Measurements from ENCODE around the gene PALMD.

The PALMD gene

DNA sequence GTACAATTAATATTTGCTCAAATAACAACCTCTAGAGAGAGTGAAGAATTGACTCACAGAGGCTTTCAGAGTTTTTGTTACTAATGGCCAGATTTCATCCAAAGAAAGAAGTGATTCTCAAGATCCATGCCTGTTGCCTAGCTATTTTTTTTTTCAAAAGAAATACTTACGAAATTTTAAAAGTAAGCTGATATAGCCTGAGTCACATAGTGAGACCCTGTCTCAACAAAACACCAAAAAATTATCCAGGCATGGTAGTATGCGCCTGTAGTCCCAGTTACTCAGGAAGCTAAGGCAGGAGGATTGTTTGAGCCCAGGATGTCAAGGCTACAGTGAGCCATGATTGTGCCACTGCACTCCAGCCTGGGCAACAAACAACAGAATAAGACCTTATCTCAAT, 14.6 kb downstream of the PALMD start:
- DNase-seq (ENCODE audit: low read depth in 2 of 2) = no peak

DNA sequence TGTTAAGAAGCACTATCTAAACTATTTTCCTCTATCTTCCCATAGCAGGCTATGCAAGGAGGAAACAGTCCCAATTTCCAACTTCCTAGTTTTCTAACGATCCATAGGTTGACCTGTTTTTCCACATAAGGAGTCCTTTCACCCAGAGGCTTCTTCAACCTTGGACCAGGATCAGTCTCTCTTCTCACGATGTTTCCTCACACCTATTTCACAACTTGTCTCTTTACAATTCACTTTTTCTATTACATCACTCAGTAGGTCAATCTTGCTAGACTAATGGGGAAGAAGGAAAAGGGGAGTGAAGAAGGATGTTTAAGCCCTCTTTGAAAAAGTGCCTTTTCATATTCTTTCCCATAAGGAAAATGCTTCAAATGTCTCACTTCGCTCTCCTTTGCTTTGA, 15.9 kb downstream of the PALMD start:
- no peak for DNase-seq (ENCODE audit: low read depth in 2 of 2)

DNA sequence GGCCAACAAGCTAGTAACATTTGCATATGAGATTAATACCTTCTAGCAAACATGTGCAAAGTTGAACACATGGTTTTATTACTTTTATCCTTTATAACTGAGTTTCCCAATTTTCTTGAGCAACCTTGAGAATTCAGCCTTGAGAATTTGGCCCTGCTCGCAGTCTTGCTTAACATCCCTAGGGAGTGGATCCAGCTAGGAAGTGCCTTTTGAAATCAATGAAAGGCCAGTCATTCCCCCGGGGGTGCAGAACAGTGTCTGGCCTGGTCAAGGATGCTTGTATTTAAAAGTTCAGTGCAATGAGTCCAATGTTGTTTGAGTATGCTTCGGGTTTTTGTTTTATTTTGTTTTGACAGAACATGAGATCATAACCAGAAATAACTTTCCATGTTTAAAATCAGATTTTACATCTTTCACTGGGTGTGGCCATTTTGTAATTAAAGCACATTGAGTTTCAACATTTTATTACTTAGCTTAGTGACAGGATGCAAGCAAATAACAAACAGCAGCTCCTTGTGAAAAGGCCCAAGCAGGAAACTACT, 16.7 kb downstream of the PALMD start:
- no peak for DNase-seq (ENCODE audit: low read depth in 2 of 2)

DNA sequence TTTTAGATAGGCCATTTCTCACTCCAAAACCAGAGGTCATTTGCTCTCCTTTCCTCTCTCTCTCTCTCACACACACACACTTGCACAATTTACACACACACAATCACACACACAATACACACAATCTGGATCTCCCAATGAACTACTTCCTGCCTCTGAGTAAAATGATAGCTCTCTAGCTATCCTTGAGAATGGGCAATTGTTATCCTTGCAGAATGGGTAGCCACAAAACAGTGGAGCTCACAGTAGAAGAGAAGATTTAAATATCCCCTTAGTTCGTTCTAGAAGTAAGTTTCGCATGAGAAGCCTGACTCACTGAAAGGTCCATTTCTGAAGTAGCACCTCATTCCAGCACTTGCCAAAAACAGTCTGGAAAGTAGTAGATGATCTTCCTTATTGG, 17.6 kb downstream of the PALMD start:
- DNase-seq (ENCODE audit: low read depth in 2 of 2) = no peak

DNA sequence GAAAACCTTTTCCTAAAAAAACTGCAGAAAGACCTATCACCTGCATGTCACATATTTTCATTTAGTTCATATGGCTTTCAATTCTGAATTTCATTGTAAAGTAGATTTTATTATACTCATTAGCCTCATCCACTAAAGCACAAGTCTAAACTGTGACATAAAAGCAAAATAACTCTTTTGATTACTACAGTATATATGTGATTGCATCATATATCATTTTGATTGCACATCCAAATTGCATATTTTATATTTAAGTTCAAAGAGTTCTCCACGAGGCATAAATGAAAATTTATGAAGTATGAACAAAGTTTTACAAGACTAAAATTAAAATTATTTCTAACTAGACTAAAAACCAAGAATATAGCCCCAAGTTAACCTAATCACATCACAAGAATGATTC, 19.3 kb downstream of the PALMD start:
- no peak for DNase-seq (ENCODE audit: low read depth in 2 of 2)

DNA sequence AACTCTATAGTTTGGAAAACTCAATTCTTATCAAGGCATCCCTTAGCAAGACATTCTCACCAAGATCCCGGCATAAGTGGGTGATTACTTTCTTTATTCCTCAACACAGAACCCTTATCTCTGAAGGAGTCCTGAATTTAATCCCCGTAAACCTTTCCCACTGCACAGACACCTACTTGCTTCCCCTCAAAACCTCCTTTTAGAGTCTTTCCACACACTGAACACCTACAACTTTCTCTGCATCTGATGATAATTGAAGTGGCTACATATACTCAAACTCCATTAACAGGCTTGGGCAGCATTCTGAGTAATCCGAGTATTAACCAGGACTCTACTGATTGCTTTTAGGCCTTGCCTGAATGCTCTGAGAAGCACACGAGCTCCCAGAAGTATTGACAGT, 23.5 kb downstream of the PALMD start:
- DNase-seq (ENCODE audit: low read depth in 2 of 2) = no peak

DNA sequence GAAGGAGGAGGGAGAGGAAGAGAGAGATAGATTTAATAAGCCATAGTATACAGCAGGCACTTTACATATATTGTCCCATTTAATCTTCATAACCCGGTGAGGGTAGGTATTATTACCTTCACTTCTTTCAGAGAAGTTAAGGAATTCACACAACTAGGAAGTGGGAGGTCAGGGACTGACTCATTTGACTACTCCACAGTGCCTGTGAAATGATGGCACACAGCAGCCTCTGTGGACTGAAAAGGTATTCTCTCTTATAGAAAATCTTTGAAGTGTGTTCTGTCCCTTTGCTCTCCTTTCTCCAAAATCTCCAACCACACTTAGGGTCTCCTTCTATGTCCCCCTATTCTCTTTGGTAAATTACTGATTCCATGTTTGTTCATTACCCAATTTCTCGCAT, 23.9 kb downstream of the PALMD start:
- DNase-seq (ENCODE audit: low read depth in 2 of 2) = no peak

DNA sequence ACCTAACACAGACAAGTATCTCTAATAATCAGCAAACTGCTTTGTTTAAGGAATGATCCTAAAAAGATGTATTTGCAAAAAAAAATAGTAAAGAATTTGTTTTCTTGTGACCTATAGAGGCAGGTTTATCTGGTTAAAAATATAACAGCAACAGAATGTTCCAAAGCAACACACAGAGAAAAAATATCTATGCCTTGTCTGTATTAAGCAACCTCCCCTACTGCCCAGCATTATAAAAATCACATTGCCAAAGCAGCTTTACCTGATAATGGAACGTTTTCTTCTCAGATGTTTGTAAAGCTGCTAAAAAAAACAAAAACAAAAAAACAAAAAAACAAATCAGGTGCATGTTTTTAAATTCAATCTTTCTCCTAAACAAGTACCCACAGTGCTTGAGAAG, 24.7 kb downstream of the PALMD start:
- no peak for DNase-seq (ENCODE audit: low read depth in 2 of 2)

DNA sequence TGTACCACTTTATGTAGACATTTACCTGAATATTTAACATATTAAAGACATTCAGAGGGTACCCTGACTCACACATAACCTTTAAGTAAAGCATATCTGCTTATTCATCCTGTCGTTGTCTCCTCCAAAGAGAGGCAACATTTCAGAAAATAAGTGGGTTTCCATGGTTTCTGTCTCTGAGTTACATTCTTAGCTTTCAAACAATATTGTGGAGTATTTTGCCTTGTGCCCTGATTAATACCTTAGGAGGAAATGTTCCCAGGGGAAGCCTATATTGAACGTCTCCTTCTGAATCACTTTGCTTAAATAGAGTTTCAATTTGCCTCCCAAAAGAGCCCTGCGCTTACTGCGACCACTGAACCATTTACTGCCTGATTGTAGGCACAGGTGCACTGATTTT, 26.1 kb downstream of the PALMD start:
- no peak for DNase-seq (ENCODE audit: low read depth in 2 of 2)

DNA sequence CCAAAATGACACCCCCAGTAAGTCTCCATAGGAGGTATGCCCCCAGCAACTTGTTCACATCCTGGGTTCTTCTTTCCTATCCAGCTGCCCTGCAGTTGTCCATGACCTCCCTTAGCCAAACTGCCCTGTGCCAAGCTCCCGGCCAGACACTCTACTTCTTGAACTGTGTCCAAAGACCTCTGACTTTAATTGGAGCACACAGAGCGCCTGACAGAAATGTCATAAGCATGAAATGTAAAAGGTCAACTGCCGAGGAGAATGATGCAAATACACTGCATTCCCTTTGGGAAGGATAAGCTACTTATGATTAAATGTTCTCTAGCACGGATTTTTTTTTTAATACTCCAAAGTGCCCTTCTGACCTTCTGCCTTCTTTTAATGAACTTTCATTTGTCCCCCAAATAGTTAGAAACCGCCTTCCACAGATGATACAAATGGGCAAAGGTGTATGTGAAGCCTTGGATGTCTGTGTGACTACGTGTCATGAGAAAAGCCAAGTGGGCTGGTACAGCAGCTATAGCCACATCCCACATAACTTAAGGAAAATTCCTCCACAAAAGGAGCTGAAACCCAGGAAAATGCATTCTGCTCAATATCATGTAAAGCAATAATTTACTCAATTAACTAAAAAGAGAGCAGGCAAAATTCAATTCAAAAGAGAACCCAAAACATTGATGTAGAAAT, 26.8 kb downstream of the PALMD start:
- DNase-seq (ENCODE audit: low read depth in 2 of 2) = no peak

DNA sequence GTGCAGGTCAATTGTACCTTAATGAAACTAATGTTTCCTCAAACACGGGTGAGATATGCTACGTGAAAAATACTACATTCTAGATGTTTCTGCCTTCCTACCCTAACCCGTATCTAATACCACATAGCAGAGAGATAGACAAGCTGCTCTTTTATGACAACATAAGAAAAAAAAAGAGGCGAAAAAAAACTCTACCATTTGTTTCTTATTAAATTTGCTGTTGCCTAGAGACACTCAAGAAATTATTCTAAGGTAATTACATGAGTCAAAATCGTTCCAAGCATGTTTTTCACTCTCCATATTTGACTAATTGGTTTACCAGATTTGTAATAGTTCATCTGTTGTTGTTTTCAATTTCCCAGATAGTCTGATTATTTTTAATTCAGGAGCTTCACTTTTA, 27.4 kb downstream of the PALMD start:
- DNase-seq (ENCODE audit: low read depth in 2 of 2) = no peak

DNA sequence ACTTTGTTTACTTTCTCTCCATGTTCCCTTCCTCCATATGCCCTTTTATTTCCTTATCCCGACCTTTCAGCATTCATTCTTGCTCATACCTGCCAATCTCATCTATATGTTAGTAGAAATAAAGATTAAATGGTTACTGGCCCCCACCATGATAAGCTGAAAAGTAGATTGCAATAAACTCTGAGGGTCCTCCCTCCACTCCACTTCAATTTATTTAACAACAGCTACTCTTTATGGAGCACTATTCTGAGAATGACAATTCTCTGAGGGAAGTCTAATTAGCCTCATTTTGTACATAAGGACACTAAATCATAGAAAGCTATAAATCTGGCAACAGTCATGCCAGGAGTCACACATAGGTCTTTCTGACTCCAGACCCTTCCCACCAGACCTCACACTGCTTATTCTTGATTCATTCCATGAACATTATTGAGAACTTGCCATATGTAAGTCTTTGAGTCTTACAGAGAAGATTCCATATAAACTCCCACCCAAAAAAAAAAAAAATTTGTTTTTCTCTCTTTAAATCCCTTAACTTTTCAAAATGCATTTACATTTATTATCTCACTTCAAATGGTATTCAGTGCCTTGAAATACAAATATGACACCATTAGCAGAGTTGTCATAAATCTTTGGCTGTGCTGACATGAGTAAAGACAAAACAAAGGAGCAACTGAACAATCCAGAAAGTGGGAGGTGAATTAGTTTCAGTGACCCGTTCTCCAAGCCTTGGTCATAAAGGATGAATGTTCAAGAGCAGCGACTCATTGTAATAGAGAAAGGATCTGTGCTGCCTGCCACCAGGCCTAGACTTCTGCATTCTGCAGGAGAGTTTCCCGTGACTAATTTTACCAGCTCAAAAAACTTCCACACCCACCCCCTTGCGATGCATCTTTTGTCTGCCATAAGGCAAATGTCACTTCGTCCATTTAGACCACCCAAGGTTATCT, 28.5 kb downstream of the PALMD start:
- DNase-seq (ENCODE audit: low read depth in 2 of 2) = no peak

DNA sequence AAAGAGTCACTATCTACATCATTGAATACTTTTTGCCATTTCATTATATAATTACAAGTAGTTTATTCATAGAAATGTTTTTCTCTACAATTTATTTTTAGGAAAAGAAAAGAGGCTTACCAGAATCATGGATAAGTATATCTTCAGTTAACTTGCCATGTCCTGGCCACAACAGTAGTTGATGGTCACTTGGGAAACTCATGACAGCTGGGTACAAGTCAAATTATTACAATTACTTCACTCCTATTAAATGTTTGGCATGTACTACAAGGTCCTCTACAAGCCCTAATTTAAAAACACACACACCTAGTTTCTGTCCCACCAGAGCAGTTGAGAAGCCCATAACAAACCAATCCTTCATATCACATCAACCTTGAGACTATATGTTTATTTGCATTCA, 29.4 kb downstream of the PALMD start:
- DNase-seq (ENCODE audit: low read depth in 2 of 2) = no peak

DNA sequence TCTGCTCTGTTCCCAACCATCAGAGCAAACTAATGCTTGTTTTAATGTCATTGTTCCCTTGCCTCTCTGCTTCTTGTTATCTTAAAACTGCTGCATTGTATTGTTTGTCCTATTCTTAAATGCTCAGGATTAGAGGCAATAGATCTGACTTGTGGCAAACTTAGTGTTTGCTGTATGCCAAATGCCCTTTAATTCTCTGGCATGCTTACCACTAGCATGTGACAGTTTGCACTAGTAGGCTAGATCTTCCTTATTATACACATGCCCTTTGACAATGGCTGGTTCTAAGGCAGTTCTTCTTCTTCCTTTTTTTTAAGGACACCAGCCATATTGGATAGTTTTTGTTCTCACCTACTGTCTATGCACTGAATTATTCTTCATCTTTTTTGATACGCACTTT, 30.1 kb downstream of the PALMD start:
- no peak for DNase-seq (ENCODE audit: low read depth in 2 of 2)

DNA sequence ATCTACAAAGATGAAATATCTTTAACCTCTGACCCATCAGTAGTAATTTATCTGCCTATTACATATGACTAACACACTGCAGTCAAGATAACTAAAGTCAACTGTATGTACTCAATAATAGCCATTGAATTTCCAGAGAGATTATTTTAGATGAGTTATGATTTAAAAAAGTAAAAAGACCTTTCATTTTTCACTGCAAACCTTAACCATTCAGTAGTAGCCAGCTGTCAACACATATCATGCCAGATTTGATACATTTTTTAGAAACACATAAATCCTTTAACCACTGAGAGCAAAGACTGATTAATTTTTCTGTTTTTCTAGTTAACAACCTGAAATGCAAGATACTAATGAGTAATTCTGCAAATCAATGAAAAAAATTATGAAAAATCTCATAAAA, 31.0 kb downstream of the PALMD start:
- DNase-seq (ENCODE audit: low read depth in 2 of 2) = no peak

DNA sequence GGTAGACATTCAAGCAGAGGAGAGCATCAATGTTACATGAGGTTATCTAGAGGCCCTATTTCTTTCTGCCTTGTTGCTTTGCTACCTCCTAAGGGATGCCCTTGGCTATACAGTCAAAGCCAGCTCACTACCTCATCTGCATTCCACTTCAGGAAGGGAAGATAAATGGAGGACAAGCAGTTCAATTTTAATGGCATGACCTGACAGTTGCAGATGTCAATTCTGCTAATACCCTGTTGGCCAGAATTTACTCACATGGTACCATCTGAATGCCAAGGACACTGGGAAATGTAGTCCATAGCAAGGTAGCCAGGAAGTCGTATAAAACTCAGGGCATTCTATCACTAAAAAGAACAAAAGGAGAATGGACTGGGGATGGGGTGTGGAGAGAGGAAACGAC, 31.5 kb downstream of the PALMD start:
- DNase-seq (ENCODE audit: low read depth in 2 of 2) = no peak

DNA sequence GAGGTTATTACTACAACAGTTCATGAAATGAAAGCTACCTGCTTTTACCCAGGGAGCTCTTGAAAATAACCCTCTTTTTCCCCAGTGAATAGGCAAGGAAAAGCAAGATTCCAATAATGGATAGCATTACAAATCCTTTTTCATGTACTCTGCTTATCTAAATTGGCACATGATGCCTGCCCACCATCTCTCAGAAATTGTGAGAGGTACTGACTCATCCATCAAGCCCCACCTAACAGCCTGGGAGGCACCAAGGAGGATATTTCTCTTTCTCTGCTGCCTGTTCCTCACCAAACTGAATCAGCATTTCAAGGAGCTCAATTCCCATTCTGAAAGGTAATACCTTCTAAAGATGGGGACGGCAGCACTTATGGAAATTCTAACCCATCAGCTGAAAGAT, 34.4 kb downstream of the PALMD start:
- no peak for DNase-seq (ENCODE audit: low read depth in 2 of 2)

DNA sequence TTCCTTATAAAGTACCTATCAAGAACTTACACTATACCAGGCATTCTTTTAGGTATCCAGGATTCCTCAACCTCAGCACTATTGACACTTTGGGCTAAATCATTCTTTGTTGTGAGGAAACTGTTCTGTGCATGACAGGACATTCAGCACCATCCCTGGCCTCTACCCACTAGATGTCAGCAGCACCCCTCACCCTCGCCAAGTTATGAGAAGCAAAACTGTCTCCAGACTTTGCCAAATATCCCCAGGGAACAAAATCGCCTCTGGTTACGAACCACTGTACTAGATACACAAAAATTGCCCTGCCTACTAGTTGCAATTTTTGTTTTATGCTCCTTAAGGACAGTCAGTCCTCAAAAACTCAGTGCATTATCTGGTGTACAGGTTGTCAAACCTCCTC, 35.7 kb downstream of the PALMD start:
- no peak for DNase-seq (ENCODE audit: low read depth in 2 of 2)

DNA sequence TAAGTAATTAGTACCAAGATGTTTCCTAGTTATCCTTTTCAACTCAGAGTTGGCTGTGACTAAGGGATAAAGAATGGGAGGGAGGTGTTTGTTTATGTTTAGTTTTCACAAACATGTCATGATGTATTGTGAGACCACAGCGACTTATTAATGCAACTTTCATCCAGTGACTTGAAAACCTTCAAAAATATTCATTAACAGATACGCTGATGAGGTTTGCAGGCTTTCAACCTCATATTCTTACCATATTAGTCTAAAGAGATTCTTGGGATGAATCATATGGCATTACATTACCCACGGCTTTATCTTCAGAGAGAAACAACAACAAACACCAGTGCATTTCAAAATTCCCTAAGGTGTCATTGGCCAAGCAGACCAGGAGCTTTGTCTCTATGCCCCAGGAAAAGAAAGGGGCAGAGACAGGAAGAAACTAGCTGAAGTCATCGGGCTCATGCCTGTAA, 36.4 kb downstream of the PALMD start:
- DNase-seq (ENCODE audit: low read depth in 2 of 2) = no peak

DNA sequence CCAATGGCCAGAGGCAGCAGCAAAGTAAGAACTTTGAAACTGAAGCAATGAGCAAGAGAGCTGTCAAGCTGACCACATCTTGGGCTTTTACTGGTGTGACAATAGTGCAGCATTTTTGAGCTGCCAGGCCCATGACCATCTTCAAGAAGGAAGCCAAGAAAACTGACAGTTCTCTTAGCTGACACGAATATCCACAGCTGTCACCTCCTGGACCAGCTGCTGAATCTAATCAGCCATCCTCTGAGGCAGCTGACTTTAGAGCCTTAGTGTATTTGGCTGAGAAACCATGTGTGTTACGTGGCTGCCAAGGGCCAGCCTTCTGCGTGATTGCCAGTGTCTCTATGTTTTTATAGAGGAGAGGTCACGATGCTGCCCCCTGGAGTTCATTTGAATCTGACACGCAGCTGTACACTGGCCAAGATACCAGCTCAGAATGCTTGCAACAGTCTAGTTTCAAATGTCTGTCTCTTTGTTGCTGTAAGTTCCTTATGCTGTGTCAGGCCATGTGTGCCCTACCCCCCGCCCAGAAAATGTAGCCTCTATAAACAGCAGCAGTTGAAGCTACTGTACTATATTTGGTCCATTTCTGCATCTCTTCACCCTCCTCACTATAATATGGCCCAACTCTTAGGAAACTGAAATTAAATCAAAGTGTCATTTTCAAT, 39.7 kb downstream of the PALMD start:
- DNase-seq (ENCODE audit: low read depth in 2 of 2) = peak; percentile 32 to 36

DNA sequence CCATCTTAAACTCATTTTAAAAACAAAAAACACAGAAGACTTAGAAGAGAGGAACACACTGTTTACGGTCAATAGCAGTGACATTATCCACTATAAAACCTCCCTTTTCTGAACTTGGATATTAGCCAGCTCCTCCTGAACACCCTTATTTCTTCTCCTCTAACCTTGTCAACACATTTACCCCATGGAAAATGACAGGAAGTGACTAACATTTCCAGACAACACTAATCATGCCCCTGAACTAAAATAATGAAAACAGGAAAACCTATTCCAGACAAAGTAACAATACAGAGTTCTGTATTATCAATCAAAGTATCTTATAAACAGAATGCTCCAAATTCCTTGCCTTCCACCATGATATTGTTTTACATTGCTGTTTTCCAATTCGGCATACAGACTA, 45.3 kb downstream of the PALMD start:
- DNase-seq (ENCODE audit: low read depth in 2 of 2) = no peak

DNA sequence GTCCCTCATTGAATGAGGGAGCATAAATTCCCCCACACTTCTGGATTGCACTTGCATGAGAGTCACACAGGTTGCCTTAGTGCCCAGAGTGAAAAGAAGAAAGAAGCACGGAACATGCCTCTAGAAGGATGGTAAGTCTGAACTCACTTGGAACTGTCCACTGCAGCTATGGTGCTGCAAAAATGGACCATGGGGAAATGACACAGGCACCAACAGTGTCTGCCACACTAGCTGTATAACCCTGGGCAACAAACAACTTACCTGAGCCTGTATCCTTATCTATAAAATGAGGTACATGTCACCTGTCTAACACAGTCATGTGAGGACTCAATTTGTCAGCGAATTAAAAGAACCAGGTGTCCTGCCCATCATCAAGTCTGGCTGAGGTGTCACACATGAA, 50.7 kb downstream of the PALMD start:
- DNase-seq (ENCODE audit: low read depth in 2 of 2) = no peak
